HG03565 (cell line): ENCODE results near the gene NDOR1.
A peak's percentile ranks its signal among the peaks of the same experiment; 100 is the strongest.

Experiments used
- ATAC-seq: cut with Tn5 transposase; IDR thresholded peaks from one replicate; pipeline ENCODE4 v1.9.1; 2021; ENCODE audit warnings: mild to moderate bottlenecking, moderate library complexity; ENCODE audit not compliant: unreplicated experiment

The NDOR1 gene

DNA sequence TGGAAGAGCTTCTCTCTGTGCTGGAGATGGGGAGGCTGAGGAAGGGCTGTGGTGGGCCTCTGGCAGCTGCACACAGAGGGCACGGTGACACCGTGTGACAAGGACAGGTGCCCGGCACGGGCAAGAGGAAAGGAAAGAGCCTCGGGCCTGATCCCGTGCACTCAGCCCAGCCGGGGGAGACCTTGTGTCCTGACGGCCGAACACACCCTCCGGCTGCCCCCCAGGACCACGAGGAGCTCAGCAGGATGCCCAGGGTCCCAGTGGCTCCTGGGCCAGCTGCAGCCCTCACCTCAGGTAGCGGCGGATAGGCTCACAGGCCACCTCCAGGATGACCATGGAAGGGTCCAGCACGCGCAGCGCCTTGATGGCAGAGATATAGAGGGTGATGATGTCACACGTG, 22.7 kb upstream of the NDOR1 start:
- no peak for ATAC-seq

GRCh38 chr9:137183980-137184595, 21.4 kb upstream of the NDOR1 start:
- ATAC-seq: no peak

- ATAC-seq: no peak
These were observed 20.4 kb upstream of the NDOR1 start for GRCh38 chr9:137184881-137185660.

DNA sequence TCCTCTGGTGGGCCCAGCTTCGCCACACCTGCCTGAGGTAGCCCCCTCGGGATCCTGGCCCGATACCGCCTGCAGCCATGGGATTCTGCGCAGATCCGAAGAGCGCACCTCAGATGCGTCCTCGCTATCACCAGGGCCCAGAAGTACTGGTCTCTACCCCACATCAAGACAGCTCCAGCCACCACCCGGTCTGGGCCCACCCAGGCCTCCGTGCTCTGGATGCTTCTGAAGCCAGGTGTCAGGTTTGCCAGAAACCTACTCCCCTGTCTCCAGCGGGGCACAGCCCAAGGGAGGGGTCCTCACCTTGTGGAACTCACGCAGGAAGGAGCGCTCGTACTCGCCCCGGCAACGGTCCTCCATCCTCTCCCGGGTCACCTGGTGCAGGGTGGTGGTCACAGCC, 19.6 kb upstream of the NDOR1 start:
- ATAC-seq: no peak

DNA sequence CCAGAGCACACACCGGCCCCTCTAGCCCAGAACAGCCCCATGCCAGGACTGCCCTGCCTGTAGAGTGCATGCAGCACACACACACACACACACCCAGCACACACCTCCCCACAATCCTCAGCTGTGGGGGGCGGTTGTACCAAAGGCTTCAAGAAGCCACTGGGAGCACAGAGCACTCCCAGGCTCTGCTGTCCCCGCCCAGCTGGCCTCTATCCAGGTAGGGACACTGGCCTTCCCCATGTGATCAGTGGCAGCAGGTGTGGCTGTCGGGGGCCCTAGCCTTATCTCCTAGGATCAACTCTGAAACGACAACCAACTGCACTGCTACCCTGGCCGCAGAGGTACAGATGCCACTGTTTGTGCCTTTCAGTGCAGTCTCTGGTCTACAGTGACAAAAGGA, 19.1 kb upstream of the NDOR1 start:
- ATAC-seq: no peak

GRCh38 chr9:137187386-137187785, 18.1 kb upstream of the NDOR1 start:
- no peak for ATAC-seq

DNA sequence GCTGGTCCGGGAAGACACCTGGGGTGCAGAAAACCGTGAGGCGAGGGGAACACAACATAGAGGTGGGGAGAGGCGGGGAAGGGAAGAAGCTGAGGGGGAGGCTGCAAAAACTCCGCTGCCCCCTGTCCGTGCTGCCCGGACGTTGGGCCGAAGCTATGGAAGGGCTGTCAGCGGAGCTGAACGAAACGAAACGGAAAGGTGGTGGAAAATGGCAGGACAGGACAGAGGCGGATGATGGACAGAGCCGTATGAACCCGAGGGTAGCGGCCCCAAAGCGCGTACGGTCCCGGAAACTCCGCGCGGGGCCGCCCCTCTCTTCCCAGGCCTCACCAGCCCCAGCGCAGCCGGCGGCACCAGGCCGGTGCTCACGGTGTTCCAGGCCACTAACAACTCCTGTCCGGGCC, 17.4 kb upstream of the NDOR1 start:
- no peak for ATAC-seq

- ATAC-seq: peak; percentile 82
These were observed 16.8 kb upstream of the NDOR1 start, which contains the start of the genes ANAPC2 and SSNA1 for GRCh38 chr9:137188490-137189296. TSS of gene ANAPC2 (minus strand) at chr9:137188560. CDS start at chr9:137188532, 28 bp downstream. TSS of gene SSNA1 (plus strand) at chr9:137188676. CDS start at chr9:137188727, 51 bp downstream.

- ATAC-seq: no peak
These were observed 15.9 kb upstream of the NDOR1 start for GRCh38 chr9:137189297-137190295.

GRCh38 chr9:137190315-137190856, 15.1 kb upstream of the NDOR1 start:
- ATAC-seq: no peak

GRCh38 chr9:137191245-137191644, 14.3 kb upstream of the NDOR1 start:
- ATAC-seq: no peak

GRCh38 chr9:137191691-137192447, 13.6 kb upstream of the NDOR1 start:
- no peak for ATAC-seq

- no peak for ATAC-seq
These were observed 13.1 kb upstream of the NDOR1 start for GRCh38 chr9:137192448-137192780.

DNA sequence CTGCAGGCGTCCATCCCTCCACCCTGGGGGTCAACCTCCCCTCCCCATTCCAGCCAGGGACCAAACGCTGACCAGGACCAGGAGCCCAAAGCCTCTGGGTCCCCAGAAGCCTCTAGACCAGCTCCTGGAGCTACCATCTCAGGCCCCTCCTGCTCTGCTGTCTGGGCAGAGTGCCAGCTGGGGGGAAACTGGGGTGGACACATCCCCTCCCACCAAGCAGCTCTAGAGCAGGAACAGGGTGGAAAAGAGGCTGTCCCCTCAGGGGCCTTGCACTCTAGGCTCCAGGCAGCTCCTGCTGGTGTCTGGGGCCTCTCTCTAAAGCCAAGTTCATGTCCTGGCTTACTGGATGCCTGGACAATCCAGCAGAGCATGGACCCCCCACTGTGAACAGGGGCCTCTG, 12.6 kb upstream of the NDOR1 start:
- ATAC-seq: no peak

DNA sequence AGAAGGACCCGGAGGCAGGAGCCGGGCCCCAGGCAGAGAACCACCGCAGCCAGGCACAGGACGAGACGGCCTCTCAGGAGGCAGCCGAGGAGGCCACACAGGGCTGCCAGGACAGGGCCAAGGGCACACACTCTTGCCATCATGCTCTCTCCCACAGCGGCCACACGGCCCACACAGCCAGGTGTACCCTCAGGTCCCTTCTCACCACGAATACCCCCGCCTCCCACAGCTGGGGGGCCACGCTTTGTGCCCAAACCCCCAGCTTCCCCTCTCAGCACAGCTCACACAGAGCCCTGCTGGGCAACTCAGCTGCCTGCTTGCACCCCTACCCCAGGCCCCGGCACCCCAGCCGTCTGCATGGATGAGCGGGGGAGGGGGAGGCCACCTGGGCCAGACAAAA, 11.7 kb upstream of the NDOR1 start:
- ATAC-seq: no peak

DNA sequence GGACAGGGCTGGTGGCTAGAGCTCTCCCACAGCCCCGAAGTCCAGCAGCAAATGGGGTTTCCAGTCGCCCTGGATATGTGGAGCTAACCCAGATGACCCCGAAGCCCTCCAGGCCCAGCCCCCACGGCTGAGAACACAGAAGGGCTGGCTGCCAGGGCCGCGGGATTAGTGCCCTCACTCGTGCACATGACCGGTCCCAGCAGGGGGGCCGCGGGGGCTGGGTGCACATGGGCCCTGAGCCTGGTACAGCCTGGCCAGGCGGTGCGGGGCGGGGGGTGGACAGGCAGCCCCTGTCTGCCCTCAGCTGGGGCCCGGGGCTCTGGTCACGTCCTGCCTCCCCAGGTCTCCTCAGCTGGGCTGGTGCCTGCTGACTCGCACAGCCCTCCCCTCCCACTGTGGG, 11.1 kb upstream of the NDOR1 start:
- ATAC-seq: no peak

DNA sequence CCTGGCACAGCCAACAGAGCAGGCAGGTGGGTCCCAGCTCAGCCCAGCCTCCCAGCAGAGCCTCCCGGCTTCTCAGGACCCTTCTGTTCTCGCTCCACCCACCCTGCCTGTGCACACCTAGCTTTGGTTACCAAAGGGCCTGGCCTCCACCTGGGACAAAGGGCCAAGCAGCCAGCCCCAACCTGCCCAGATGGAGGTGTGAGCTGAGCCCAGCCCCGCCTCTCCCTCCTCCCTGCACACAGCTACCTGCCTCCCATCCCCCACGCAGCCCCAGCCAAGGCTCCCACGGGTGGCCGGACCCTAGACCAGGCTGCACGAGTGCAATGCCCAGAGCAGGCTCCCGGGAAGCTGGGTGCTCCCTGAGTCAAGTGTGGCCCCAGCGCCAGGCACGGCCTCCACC, 10.6 kb upstream of the NDOR1 start:
- no peak for ATAC-seq

- ATAC-seq: no peak
These were observed 9.8 kb upstream of the NDOR1 start for GRCh38 chr9:137195525-137196220.
